SK-N-SH (cell line): Measurements from ENCODE around the gene TAF11L13. TPM values are rescaled to one million over a fixed set of nuclear protein-coding genes. Genes with fewer than 3 reads are reported as not detected.

Experiments
- CTCF ChIA-PET: fragments of 300-600, 350-600 bp; formaldehyde crosslinking; extraction: SDS; loops from one replicate; lab custom pipeline; 2021; lab: Yijun Ruan, JAX
- POLR2A ChIA-PET: fragments of 350-600 bp; sonication (Branson Sonifier 250); formaldehyde crosslinking; extraction: SDS; loops from one replicate; lab custom pipeline; 2020; ENCODE audit warnings: antibody characterized with exemption, inconsistent platforms; lab: Yijun Ruan, JAX
- DNase-seq: peaks from one replicate; pipeline ENCODE4 v3.0.0; 2012
- H2AFZ ChIP-seq: fragments of 200-600 bp; sonication (generic); 2 replicates; pipeline ENCODE4 v1.8.1; 2016; ENCODE audit warnings: antibody characterized with exemption, mild to moderate bottlenecking, low read depth
- H3F3A ChIP-seq: fragments of 200-600 bp; sonication (generic); replicated peaks from 2 replicates; pipeline ENCODE3; 2016; ENCODE audit warnings: antibody characterized with exemption, mild to moderate bottlenecking; ENCODE audit not compliant: insufficient read depth
- H3K27ac ChIP-seq, 2 experiments: fragments of 200-500 bp in 1 of 2; fragments of 200-600 bp in 1 of 2; sonication (Bioruptor generic) in 1 of 2; sonication (generic), shearing (Covaris generic) in 1 of 2; 2 replicates each; pipeline versions ENCODE4 v1.5.1 to v1.6.1; 2014 to 2016; ENCODE audit warnings: low read depth in 2 of 2, inconsistent platforms in 1 of 2, low read length in 1 of 2, mild to moderate bottlenecking in 1 of 2, mixed read lengths in 1 of 2
- H3K27me3 ChIP-seq: fragments of 200-600 bp; sonication (generic), shearing (Covaris generic); 2 replicates; pipeline ENCODE4 v1.6.1; 2016; ENCODE audit warnings: mixed run types; ENCODE audit not compliant: insufficient read depth
- H3K36me3 ChIP-seq, 2 experiments: fragments of 200-500 bp in 1 of 2; fragments of 200-600 bp in 1 of 2; sonication (Bioruptor generic) in 1 of 2; sonication (generic) in 1 of 2; replicated peaks in 1 of 2; 2 replicates each; pipeline versions ENCODE3 to v1.5.1; 2014 to 2016; ENCODE audit warnings: low read length in 1 of 2, mild to moderate bottlenecking in 1 of 2; ENCODE audit not compliant: insufficient read depth in 2 of 2, control insufficient read depth in 1 of 2
- H3K4me1 ChIP-seq, 2 experiments: fragments of 200-500 bp in 1 of 2; fragments of 200-600 bp in 1 of 2; sonication (Bioruptor generic) in 1 of 2; sonication (generic), shearing (Covaris generic) in 1 of 2; 2 replicates each; pipeline versions ENCODE4 v1.5.1 to v1.6.1; 2014 to 2016; ENCODE audit warnings: low read depth in 1 of 2, low read length in 1 of 2, mixed run types in 1 of 2; ENCODE audit not compliant: insufficient read depth in 2 of 2, control insufficient read depth in 1 of 2
- H3K4me2 ChIP-seq: fragments of 200-600 bp; sonication (generic), shearing (Covaris generic); 2 replicates; pipeline ENCODE4 v1.6.1; 2017; ENCODE audit warnings: mixed run types
- H3K4me3 ChIP-seq, 2 experiments: fragments of 200-500 bp in 1 of 2; fragments of 200-600 bp in 1 of 2; sonication (Bioruptor generic) in 1 of 2; sonication (generic), shearing (Covaris generic) in 1 of 2; 2 replicates each; pipeline versions ENCODE4 v1.5.1 to v1.8.1; 2014 to 2016; ENCODE audit warnings: low read depth in 2 of 2, inconsistent platforms in 1 of 2, low read length in 1 of 2, mild to moderate bottlenecking in 1 of 2, mixed read lengths in 1 of 2, moderate library complexity in 1 of 2
- H3K79me2 ChIP-seq: fragments of 200-600 bp; sonication (generic); 2 replicates; pipeline ENCODE4 v1.8.1; 2017; ENCODE audit warnings: mild to moderate bottlenecking; ENCODE audit not compliant: insufficient read depth
- H3K9ac ChIP-seq: fragments of 200-600 bp; sonication (generic); 2 replicates; pipeline ENCODE4 v1.6.1; 2017; ENCODE audit warnings: mixed run types
- H3K9me2 ChIP-seq: fragments of 200-600 bp; sonication (generic); 2 replicates; pipeline ENCODE4 v1.6.1; 2017; ENCODE audit warnings: mixed run types
- H3K9me3 ChIP-seq: fragments of 200-600 bp; sonication (generic); 2 replicates; pipeline ENCODE4 v1.6.1; 2017; ENCODE audit warnings: mixed run types, mild to moderate bottlenecking, moderate library complexity
- H4K20me1 ChIP-seq: fragments of 200-600 bp; sonication (generic); 2 replicates; pipeline ENCODE4 v1.6.1; 2017; ENCODE audit warnings: mild to moderate bottlenecking, mixed run types; ENCODE audit not compliant: insufficient read depth
- ELF1 ChIP-seq: IDR thresholded peaks from 2 replicates; pipeline ENCODE4 v1.4.0; 2012
- FOXJ3 ChIP-seq: sonication (generic); formaldehyde crosslinking; IDR thresholded peaks from 2 replicates; pipeline ENCODE4 v1.5.1; 2020; ENCODE audit warnings: mild to moderate bottlenecking, missing genetic modification reagents
- FOXM1 ChIP-seq: IDR thresholded peaks from 2 replicates; pipeline ENCODE4 v1.4.0; 2012; ENCODE audit warnings: low read depth, mild to moderate bottlenecking
- GABPA ChIP-seq: IDR thresholded peaks from 2 replicates; pipeline ENCODE4 v1.4.0; 2012; ENCODE audit warnings: low read depth, mild to moderate bottlenecking
- GATA2 ChIP-seq: sonication (generic); formaldehyde crosslinking; IDR thresholded peaks from 2 replicates; pipeline ENCODE4 v1.5.0; 2020; ENCODE audit warnings: mild to moderate bottlenecking, missing genetic modification reagents
- MEF2A ChIP-seq: IDR thresholded peaks from 2 replicates; pipeline ENCODE4 v1.4.0; 2012; ENCODE audit warnings: low read depth, borderline replicate concordance
- MXI1 ChIP-seq: IDR thresholded peaks from 2 replicates; pipeline ENCODE4 v1.6.1; 2012; ENCODE audit warnings: mild to moderate bottlenecking, low read depth, low read length, improper control_type of control experiment
- NRF1 ChIP-seq: IDR thresholded peaks from 2 replicates; pipeline ENCODE4 v1.6.1; 2012; ENCODE audit warnings: low read depth, mild to moderate bottlenecking, low read length
- POLR2AphosphoS5 ChIP-seq: IDR thresholded peaks from 2 replicates; pipeline ENCODE4 v1.6.1; 2012; ENCODE audit warnings: low read depth, low read length
- RAD21 ChIP-seq: IDR thresholded peaks from 2 replicates; pipeline ENCODE4 v1.6.1; 2012; ENCODE audit warnings: mild to moderate bottlenecking, low read length
- RCOR1 ChIP-seq: fragments of 150-350 bp; IDR thresholded peaks from 2 replicates; pipeline ENCODE4 v1.6.1; 2017; ENCODE audit warnings: antibody characterized with exemption, low read length
- RXRA ChIP-seq: IDR thresholded peaks from 2 replicates; pipeline ENCODE4 v1.4.0; 2012; ENCODE audit warnings: low read depth, mild to moderate bottlenecking, borderline replicate concordance
- TAF1 ChIP-seq: IDR thresholded peaks from 2 replicates; pipeline ENCODE4 v1.6.1; 2012; ENCODE audit warnings: low read depth, mild to moderate bottlenecking, low read length, moderate library complexity, borderline replicate concordance
- TEAD4 ChIP-seq: IDR thresholded peaks from 2 replicates; pipeline ENCODE4 v1.4.0; 2012; ENCODE audit warnings: mild to moderate bottlenecking, borderline replicate concordance; ENCODE audit not compliant: insufficient read depth
- USF2 ChIP-seq: fragments of 150-350 bp; IDR thresholded peaks from 2 replicates; pipeline ENCODE4 v1.6.1; 2017; ENCODE audit warnings: antibody characterized with exemption, low read length, low read depth, borderline replicate concordance
- YY1 ChIP-seq: IDR thresholded peaks from 2 replicates; pipeline ENCODE4 v1.4.0; 2012; ENCODE audit warnings: low read depth, mild to moderate bottlenecking
- WGBS: methylation state at CpG from one replicate; pipeline ENCODE4 v1.1.6; 2017; ENCODE audit warnings: low lambda C conversion rate; 5-methylcytosine and 5-hydroxymethylcytosine counted together
- polyA plus RNA-seq, 3 experiments: library from polyadenylated mRNA; depleted of rRNA; stranded (reverse); fragments of >200 nt; gene quantifications; 2 replicates each; pipeline ENCODE4 v1.2.3, GENCODE V29; 2012
- TF ChIP-seq, protein P1 (sequence below): fragments of 150-350 bp; IDR thresholded peaks from 2 replicates; pipeline ENCODE4 v1.6.1; 2016; ENCODE audit warnings: mild to moderate bottlenecking, low read depth, low read length
- TF ChIP-seq, protein P2 (sequence below): IDR thresholded peaks from 2 replicates; pipeline ENCODE4 v1.4.0; 2012; ENCODE audit warnings: low read depth, borderline replicate concordance

Gene TAF11L13
- polyA plus RNA-seq, 1 of the 3 experiments (the other 2 are of a cell fraction) = not detected

DNA sequence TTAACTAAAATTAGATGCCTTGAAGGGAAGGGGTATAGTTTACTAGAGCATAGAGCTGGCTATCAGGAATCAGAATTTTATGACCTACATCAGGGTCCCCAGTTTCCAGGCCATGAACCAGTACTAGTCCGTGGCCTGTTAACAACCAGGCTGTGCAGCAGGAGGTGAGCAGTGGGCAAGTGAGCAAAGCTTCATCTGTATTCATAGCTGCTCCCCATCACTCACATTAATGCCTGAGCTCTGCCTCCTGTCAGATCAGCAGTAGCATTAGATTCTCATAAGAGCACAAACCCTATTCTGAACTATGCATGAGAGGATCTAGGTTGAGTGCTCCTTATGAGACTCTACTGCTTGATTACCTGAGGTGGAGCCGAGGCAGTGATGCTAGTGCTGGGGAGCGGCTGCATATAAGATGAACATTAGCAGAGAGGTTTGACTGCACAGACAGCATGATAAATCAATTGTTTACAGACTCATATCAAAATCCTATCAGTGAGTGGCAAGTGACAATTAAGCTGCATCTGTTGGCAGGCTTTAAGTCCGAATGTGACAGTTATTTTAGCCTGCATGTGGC, 47.0 kb downstream of the TAF11L13 start:
- Histone ChIP-seq H4K20me1 (no peaks in the 10 kb centered on the region), H3K36me3 (no peaks in the 10 kb centered on the region), H3K4me1 (no peaks in the 10 kb centered on the region), H3K9ac (no peak overlapping the region), H2AFZ (no peak overlapping the region), H3K27me3 (no peaks in the 10 kb centered on the region), H3K9me2 (no peaks in the 10 kb centered on the region), H3K9me3 (no peaks in the 10 kb centered on the region), H3K27ac (no peak overlapping the region), H3K79me2 (no peaks in the 10 kb centered on the region), H3F3A (no peaks in the 10 kb centered on the region), H3K4me2 (no peak overlapping the region), H3K4me3 (no peak overlapping the region)
- POLR2A ChIA-PET = no interaction called here
- DNase-seq = no peak
- CTCF ChIA-PET = no interaction called here
- 19% methylated on average over 3 of the region's 4 CpGs for WGBS
- no peak for TF ChIP-seq NRF1
- no peak for TF ChIP-seq RCOR1
- TF ChIP-seq MXI1 = no peak
- no peak for TF ChIP-seq FOXJ3 (CRISPR knock-in tag)
- no peak for TF ChIP-seq POLR2AphosphoS5
- TF ChIP-seq RXRA = no peak
- no peak for TF ChIP-seq MEF2A
- no peak for TF ChIP-seq TAF1
- TF ChIP-seq RAD21 = no peak
- TF ChIP-seq YY1 = no peak
- TF ChIP-seq, protein P1, sequence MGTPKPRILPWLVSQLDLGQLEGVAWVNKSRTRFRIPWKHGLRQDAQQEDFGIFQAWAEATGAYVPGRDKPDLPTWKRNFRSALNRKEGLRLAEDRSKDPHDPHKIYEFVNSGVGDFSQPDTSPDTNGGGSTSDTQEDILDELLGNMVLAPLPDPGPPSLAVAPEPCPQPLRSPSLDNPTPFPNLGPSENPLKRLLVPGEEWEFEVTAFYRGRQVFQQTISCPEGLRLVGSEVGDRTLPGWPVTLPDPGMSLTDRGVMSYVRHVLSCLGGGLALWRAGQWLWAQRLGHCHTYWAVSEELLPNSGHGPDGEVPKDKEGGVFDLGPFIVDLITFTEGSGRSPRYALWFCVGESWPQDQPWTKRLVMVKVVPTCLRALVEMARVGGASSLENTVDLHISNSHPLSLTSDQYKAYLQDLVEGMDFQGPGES = no peak
- no peak for TF ChIP-seq GATA2 (CRISPR knock-in tag)
- TF ChIP-seq, protein P2, sequence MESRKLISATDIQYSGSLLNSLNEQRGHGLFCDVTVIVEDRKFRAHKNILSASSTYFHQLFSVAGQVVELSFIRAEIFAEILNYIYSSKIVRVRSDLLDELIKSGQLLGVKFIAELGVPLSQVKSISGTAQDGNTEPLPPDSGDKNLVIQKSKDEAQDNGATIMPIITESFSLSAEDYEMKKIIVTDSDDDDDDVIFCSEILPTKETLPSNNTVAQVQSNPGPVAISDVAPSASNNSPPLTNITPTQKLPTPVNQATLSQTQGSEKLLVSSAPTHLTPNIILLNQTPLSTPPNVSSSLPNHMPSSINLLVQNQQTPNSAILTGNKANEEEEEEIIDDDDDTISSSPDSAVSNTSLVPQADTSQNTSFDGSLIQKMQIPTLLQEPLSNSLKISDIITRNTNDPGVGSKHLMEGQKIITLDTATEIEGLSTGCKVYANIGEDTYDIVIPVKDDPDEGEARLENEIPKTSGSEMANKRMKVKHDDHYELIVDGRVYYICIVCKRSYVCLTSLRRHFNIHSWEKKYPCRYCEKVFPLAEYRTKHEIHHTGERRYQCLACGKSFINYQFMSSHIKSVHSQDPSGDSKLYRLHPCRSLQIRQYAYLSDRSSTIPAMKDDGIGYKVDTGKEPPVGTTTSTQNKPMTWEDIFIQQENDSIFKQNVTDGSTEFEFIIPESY = no peak
- no peak for TF ChIP-seq USF2
- no peak for TF ChIP-seq FOXM1
- TF ChIP-seq ELF1 = no peak
- TF ChIP-seq TEAD4 = no peak
- no peak for TF ChIP-seq GABPA
